ENCODE data around the gene LINS1. TPM values are rescaled to one million over a fixed set of nuclear protein-coding genes. Genes with fewer than 3 reads are reported as not detected.

The LINS1 gene, protein sequence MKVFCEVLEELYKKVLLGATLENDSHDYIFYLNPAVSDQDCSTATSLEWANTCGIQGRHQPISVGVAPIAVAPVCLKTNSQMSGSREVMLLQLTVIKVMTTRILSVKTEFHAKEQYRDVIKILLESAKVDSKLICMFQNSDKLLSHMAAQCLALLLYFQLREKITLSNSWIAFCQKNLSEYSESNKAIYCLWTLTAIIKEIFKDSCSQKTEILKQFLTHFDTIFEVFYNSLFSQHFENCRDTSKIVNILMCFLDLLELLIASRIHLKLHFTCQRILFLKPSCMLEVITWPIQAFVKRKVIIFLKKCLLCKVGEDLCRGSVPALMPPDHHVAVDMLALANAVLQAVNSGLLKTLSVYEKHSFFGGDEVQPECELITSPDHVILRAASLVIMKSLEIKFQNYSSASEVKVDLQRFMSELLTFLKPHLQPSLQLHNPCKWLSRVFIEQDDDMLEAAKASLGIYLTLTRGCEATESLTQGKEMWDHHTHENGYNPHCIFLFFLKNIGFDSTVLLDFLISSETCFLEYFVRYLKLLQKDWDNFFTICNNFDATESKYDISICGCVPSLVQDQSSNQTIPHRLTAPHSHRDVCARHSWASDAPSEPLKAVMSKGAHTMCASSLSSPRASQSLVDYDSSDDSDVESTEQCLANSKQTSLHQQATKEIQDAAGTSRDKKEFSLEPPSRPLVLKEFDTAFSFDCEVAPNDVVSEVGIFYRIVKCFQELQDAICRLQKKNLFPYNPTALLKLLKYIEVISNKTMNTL
- 16.2 and 17.4 TPM in 2 replicates for total RNA-seq (ENCODE audit: low replicate concordance)
- long read RNA-seq, full-length matches to known transcripts = 2 of 19 reads
- long read RNA-seq, partial matches to known transcripts = 0 of 19 reads
- long read RNA-seq, other reads (novel, unspliced or antisense) = 17 of 19 reads

DNA sequence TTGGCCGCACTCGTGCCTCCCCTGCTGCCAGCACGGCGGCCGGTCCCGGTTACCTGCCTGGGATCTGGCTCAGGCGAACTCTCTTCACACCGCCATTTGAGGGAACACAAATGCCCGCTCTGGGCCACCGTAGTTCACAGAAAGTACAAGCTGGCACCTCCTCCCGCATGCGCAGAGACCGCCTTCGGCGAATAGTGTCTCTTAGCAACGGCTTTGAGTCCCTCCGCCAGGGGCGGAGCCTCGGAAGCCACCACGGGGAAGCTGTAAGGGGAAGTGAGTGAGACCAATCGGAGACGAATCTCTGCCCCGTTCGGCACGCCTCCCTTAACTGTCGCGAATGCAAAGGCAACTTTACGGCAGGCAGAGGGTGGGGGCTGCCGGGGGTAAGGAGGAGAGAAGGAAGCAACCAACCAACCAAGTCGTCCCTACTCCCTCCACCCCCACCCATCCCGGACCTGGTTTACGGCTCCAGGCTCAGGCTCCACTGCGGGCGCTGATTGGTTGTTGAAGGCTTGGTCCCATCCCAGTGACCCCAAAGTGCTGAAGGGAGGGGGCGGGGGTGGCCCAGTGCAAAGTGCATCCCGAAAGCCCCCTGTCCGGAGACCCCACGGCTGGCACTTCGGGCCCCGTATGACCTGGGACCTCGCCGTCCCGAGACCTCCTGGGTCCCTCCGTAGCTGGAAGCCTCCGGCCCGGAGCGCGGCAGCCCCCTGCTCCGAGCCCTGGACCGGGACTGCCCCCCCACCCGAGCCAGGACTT lies at the start of gene LINS1, which contains the start of gene ASB7:
Gene LINS1 (minus strand): TSS at position 121 of the 759 bp plus-strand sequence. CDS start 21,342 bp downstream, outside the sequence.
Gene ASB7 (plus strand): TSS at position 526 of the 759 bp plus-strand sequence. CDS start 9,628 bp downstream, outside the sequence.
- Mint-ChIP-seq H3K4me3 (no peak within 1 kb of the TSS), H3K27ac (peak within 1 kb of the TSS; percentile 89), H3K9me3 (no peaks in the 10 kb centered on the region), H3K36me3 (peaks cover 7% of the 10 kb centered on the region), H3K27me3 (no peaks in the 10 kb centered on the region), H3K4me1 (ENCODE audit: unreplicated experiment) (peaks cover 11% of the 10 kb centered on the region)
- TF ChIP-seq, protein P1, sequence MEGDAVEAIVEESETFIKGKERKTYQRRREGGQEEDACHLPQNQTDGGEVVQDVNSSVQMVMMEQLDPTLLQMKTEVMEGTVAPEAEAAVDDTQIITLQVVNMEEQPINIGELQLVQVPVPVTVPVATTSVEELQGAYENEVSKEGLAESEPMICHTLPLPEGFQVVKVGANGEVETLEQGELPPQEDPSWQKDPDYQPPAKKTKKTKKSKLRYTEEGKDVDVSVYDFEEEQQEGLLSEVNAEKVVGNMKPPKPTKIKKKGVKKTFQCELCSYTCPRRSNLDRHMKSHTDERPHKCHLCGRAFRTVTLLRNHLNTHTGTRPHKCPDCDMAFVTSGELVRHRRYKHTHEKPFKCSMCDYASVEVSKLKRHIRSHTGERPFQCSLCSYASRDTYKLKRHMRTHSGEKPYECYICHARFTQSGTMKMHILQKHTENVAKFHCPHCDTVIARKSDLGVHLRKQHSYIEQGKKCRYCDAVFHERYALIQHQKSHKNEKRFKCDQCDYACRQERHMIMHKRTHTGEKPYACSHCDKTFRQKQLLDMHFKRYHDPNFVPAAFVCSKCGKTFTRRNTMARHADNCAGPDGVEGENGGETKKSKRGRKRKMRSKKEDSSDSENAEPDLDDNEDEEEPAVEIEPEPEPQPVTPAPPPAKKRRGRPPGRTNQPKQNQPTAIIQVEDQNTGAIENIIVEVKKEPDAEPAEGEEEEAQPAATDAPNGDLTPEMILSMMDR (conservative IDR thresholded peaks at IDR 0.05) = no peak
- DNase-seq (ENCODE audit: extremely low spot score, unreplicated experiment) = peak; percentile 99

DNA sequence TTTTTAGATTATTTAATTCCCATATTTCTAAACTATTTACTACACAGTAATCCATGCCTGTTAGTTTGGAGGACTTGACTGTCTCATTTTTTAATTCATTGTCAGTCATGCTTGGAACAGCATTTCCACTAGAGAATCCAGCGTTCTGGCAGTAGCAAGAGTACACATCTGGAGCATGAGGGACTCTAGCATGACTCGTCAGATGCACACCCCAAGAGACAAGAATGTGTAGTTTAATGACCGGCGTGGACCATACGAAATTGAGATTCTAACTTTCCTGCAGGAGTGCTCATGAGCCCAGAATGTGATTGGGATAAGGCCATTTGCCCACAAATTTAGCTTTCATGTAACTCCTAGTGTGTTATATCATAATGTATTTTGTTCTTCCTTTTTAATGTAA lies 49.3 kb upstream of the LINS1 start:
- Mint-ChIP-seq H3K27me3 (no peaks in the 10 kb centered on the region), H3K9me3 (no peaks in the 10 kb centered on the region), H3K4me1 (ENCODE audit: unreplicated experiment) (peaks cover 13% of the 10 kb centered on the region), H3K36me3 (peaks cover 4% of the 10 kb centered on the region), H3K4me3 (no peak overlapping the region), H3K27ac (no peak overlapping the region)
- TF ChIP-seq, protein P1 (conservative IDR thresholded peaks at IDR 0.05) = no peak
- DNase-seq (ENCODE audit: extremely low spot score, unreplicated experiment) = no peak

DNA sequence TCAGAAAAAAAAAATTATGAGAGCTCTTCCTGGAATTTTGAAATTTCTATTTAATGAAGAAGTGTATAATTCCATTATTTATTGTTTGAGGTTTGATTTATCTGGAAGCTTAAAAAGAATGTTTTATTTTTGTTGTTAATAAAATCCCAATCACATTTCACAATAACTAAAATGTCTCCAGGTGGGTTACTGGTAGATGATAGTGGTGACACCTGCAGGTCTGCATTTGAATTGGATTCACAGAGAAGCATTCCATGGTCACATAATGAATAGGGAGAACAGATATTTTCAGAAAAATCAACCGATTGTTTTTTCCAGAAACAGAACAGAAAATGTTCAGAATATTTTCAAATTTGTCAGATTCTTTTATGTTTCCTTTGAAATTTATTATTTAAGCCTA lies 48.7 kb upstream of the LINS1 start:
- no peaks in the 10 kb centered on the region for H3K27me3 Mint-ChIP-seq
- H3K36me3 Mint-ChIP-seq = peaks cover 4% of the 10 kb centered on the region
- no peak for DNase-seq (ENCODE audit: extremely low spot score, unreplicated experiment)
- no peak overlapping the region for H3K27ac Mint-ChIP-seq
- TF ChIP-seq, protein P1 (conservative IDR thresholded peaks at IDR 0.05) = no peak
- no peak overlapping the region for H3K4me3 Mint-ChIP-seq
- peaks cover 13% of the 10 kb centered on the region for H3K4me1 Mint-ChIP-seq (ENCODE audit: unreplicated experiment)
- H3K9me3 Mint-ChIP-seq = no peaks in the 10 kb centered on the region

DNA sequence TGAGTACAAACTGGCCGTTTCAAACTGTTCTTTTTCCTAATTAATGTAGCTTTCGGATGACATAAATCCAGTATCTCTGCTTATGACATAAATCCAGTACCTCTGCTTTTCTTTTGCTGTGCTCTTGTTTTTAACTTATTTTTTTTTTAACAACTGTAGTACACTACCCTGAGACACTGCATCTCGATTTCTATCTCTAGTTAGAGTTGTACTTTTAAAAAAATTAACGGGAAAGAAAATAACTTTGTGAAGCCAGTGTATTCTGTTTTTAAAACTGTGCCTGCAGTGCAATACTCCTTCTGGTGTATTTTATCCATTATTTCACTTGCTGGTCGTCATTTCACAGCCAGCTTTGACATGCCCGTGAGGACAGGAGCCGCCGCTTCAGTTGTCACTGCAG lies 47.0 kb upstream of the LINS1 start:
- DNase-seq (ENCODE audit: extremely low spot score, unreplicated experiment) = no peak
- no peaks in the 10 kb centered on the region for H3K9me3 Mint-ChIP-seq
- H3K27me3 Mint-ChIP-seq = no peaks in the 10 kb centered on the region
- H3K4me1 Mint-ChIP-seq (ENCODE audit: unreplicated experiment) = peaks cover 13% of the 10 kb centered on the region
- TF ChIP-seq, protein P1 (conservative IDR thresholded peaks at IDR 0.05) = no peak
- peaks cover 4% of the 10 kb centered on the region for H3K36me3 Mint-ChIP-seq
- no peak overlapping the region for H3K4me3 Mint-ChIP-seq
- H3K27ac Mint-ChIP-seq = no peak overlapping the region

DNA sequence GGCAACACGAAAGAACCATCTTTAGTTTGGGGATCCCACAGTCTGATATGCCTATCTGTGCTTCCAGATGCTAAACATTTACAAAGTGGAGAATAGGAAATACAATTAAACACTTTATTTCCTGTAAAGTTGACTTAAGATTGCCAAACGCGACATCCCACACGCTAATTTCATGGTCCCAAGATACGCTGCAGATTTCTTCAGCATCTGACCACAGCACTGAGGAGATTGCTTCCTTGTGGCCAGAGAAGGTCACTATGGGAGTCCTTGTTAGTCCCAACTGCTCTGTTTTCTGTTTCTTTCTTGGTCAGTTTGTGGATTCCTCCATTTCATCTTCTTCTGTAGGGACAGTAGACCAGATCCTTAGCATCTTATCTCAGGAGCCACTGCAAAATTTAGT lies 43.7 kb upstream of the LINS1 start:
- H3K27ac Mint-ChIP-seq = no peak overlapping the region
- H3K4me3 Mint-ChIP-seq = no peak overlapping the region
- TF ChIP-seq, protein P1 (conservative IDR thresholded peaks at IDR 0.05) = no peak
- DNase-seq (ENCODE audit: extremely low spot score, unreplicated experiment) = no peak
- no peaks in the 10 kb centered on the region for H3K9me3 Mint-ChIP-seq
- no peaks in the 10 kb centered on the region for H3K36me3 Mint-ChIP-seq
- H3K27me3 Mint-ChIP-seq = no peaks in the 10 kb centered on the region
- H3K4me1 Mint-ChIP-seq (ENCODE audit: unreplicated experiment) = peaks cover 7% of the 10 kb centered on the region

Data from type B pancreatic cell (in vitro differentiated cells).